NCI-H2227 treated with DMSO at 0.1 percent for 48 hours (cell line): Measurements from ENCODE around the gene USP25.

Source experiments
- DNase-seq: peaks from one replicate; lab custom pipeline; 2025; lab: John Stamatoyannopoulos, UW

USP25 gene

GRCh38 chr21:15729674-15730483, at the start of gene USP25:
Gene USP25 (plus strand): TSS chr21:15729982. CDS start chr21:15730394, 412 bp downstream.
- peak; percentile 67 for DNase-seq

- no peak for DNase-seq
Measured at GRCh38 chr21:15682186-15682895, 47.4 kb upstream of the USP25 start.

DNA sequence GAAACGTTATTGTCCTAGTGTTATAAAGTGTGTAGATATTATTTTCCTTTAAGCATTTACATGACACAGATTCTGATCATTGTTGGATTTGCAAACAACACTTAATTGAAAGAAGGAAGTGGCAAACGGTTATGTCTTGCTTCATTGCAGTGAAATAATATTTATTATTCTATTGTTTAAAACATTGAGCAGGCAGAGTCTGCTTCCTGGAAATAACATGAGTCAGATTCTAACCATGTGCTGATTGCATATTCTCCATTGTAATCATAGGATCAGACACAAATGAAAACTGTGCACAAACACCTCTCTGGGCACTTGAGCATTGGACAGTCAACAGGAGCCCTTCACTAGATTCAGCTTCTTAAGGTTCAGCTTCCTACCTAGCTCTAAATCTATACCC, 46.8 kb upstream of the USP25 start:
- DNase-seq, result no peak

DNA sequence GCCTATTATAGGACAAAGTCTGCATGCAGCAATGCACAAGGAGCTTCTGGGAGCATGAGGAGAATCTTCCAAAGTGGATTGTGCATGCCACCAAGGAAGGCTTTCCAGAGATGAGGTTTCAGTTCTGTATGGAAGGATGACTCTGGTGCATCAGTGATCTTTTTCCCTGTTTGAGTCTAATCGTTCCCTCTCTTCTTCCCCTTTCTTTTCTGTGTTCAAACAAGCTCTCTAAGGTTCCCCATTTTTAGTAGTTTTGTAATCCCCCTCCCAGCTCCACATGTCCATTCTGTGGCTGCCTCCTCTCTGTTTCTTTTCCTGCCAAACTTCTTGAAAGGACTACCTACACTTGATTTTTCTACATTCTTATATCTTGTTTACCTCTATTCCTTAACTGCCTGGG, 43.3 kb upstream of the USP25 start:
- no peak for DNase-seq

GRCh38 chr21:15687208-15687607, 42.6 kb upstream of the USP25 start:
- DNase-seq, result no peak

GRCh38 chr21:15688016-15688415, 41.8 kb upstream of the USP25 start:
- DNase-seq, result no peak

GRCh38 chr21:15688809-15689208, 41.0 kb upstream of the USP25 start:
- no peak for DNase-seq

DNA sequence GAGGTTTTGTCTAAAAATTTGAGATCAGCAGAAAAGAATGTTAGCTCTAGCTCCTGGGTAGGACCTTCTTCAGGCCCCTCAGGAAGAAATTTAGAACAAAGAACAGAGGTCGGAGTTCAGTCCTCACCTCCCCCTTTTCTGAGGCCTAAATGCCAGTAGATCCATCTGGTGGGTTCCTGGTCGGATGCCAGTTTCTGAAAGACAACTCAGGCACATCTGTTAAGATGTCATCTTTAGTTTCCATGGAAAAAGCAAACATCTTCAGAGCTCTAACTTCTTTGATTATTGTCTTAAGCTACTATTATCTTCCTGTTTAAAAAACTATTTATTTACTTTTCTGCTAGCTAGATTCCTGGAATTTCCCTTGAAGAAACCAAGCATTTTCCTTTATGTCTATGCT, 37.1 kb upstream of the USP25 start:
- DNase-seq, result no peak

- DNase-seq, result no peak
Measured at GRCh38 chr21:15695241-15695640, 34.5 kb upstream of the USP25 start.

GRCh38 chr21:15701830-15702229, 28.0 kb upstream of the USP25 start:
- no peak for DNase-seq

DNA sequence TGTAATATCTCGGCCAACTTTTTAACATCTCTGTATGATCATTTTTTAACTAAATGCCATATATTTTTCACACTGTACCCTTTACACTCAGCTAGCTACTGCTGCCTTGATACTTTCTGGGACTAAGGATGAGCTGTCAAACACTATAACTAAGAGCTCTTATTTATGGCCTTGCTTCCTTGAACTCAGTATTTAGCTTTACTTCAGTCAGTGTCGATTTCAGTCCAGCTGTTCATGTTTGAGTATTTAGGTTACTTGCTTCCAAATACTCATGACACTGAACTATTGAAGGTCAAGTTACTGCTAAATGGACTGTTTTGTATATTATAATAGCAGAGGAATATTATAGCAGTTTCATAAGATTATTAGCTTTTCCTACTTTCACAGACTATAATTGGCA, 25.9 kb upstream of the USP25 start:
- DNase-seq, result no peak

DNA sequence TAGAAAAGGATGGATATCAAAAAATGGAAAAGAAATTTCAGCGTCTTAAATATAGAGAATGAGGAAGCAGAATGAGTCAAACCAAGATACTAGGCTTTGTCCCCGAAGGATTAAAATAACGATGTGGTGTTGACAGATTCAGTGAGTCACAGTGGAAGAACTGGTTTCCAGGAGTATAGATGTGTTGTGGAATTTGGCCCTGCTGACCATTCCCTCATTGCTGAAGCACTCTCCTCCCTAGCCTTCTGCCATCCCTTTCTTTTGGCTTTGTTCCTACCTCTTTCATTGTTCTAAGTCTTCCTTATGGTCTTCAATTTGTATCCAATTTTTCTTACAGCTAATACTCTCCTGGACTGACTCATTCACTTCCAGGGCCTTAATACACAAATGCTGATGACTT, 23.1 kb upstream of the USP25 start:
- DNase-seq, result no peak

DNA sequence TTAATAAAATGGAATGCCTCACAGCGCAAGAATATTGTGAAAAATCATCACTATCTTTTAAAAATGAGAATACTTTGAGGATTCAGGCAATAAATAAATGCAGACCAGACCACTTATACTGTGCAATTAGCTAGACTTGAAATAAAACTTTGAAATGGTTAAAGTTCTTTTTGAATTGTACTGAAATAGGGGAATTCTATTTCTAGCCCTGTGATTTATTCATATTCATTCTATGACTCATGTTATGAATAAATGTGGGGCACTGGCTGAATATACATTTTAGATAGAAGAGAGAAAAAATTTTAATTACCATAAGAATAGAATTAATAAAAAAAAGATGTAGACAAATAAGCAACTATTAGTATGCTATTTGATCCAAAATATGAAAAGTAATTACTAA, 16.4 kb upstream of the USP25 start:
- no peak for DNase-seq

- DNase-seq, result no peak
Measured at GRCh38 chr21:15718711-15719110, 11.1 kb upstream of the USP25 start.

GRCh38 chr21:15719976-15720375, 9.8 kb upstream of the USP25 start:
- DNase-seq, result no peak

DNA sequence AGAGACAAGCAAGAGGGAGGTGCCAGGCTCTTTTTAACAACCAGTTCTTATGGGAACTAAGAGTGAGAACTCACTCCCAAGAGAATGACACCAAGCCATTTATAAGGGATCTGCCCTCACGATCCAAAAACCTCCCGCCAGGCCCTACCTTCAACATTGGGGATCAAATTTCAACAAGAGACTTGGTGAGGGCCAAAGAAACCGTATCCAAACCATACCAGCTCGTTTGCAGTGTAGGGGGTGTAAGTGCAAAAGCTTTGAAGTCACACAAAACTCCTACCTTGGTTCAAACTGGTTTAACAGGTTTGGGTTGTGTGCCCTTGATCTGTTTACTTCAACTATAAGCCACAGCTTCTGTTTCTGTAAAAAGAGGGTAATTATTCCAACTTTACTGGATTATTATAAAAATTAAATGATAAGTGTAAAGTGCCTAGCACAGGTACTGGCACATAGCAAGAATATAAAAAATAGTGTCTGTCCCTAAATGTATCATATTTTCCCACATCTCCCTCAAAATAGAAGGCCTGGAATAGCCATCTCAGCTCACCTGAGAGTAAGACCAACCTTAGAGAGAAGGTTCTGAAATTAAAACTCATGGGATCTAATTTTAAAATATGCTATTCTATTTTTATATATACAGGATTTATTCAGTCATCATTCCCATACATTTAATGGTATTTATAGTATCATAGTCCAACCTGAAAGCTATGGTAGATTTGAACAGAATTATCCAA, 7.0 kb upstream of the USP25 start:
- no peak for DNase-seq

- DNase-seq, result no peak
Measured at GRCh38 chr21:15725949-15726348, 3.8 kb upstream of the USP25 start.

GRCh38 chr21:15728046-15728445, 1.7 kb upstream of the USP25 start:
- no peak for DNase-seq

DNA sequence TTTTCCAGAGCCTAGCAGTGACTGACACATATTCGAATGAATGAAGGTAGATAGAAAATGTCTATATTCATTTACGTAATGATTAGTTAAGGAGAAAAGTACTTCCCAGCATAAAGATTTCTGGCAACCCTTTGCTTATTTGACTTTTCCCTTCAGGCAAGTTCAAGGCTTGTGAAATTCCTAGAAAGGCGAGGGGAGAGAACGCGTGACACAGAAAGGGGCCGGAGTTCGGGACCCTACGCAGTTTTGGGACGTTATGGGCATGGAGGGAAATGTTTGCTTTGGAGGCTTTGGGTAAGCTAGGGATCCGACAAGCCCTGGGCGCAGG, 472 bp upstream of the USP25 start:
- no peak for DNase-seq

DNA sequence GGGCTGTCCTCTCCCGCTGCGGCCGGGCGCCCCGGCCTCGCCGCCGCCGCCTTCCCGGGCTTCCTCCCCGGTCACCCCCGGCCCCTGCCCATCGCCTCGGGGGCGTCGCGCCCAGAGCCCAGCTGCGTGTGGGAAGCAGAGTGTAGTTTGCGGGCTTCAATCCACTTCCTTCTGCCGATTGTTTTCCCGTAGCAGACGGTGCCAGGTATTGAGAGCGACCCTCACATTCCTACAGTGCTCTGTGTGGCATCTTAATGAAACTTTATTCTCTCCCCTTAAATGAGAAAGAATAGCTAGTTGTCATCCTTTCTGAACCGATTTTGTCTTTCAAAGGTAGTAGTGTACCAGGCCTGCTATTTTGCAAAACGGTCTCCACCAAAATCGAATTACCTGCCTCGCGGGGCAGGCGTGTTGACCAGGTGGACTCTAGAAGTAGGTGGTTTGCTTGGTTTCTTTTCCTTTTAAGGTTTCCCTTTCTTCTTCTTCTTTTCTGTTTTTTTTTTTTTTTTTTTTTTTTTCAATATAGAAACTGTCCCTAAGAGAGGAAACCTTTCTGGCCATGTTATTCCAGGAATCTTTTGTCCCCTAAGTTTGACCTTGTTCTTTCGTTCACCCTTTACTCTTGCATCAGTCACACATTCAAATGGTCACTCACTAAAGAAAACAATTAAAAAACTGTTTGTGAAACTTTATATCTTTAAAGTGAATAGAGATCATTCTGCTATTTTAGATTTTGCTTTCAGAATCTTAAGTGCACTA, 881 bp downstream of the USP25 start:
- no peak for DNase-seq

GRCh38 chr21:15731243-15731613, 1.4 kb downstream of the USP25 start:
- no peak for DNase-seq

- DNase-seq, result no peak
Measured at GRCh38 chr21:15732290-15732995, 2.7 kb downstream of the USP25 start.
